ENCODE results near the gene SHC2.

SHC2 gene

GRCh38 chr19:374183-374885 is 86.5 kb downstream of the SHC2 start:
- Histone ChIP-seq H3K9me3 (ENCODE audit: control insufficient read depth, insufficient read depth, low read depth, low read length) (no peaks in the 10 kb centered on the region), H3K4me3 (ENCODE audit: low read depth, low read length) (no peak overlapping the region), H3K36me3 (ENCODE audit: control insufficient read depth in 2 of 2, insufficient read depth in 1 of 2, low read length in 2 of 2) (no peaks in the 10 kb centered on the region), H3K4me1 (ENCODE audit: control insufficient read depth, insufficient read depth, low read length) (no peaks in the 10 kb centered on the region), H3K27ac (ENCODE audit: extremely low read depth, low read depth, low read length) (no peak overlapping the region)
- ChIA-PET POLR2A (interaction anchor here (0.6 kb wide), 1 partner anchor 200 kb away, joined by 3 read pairs; no protein-coding TSS in a partner anchor), CTCF (no interaction called here)
- TF ChIP-seq ZNF548 (tag by site-specific recombination; IDR thresholded peaks at IDR 0.05) (no peak), EGR2 (tag by site-specific recombination; IDR thresholded peaks at IDR 0.05; ENCODE audit: low read depth) (0 out of 2 replicates have a peak, but pooled peaks have one; percentile 25), ZFHX2 (tag by site-specific recombination; conservative IDR thresholded peaks at IDR 0.05) (0 out of 2 replicates have a peak, but pooled peaks have one; percentile 9), ZNF837 (tag by site-specific recombination; IDR thresholded peaks at IDR 0.05) (no peak)

GRCh38 chr19:373391-374182 is 87.2 kb downstream of the SHC2 start:
- POLR2A ChIA-PET: no interaction called here
- H3K27ac ChIP-seq (ENCODE audit: extremely low read depth, low read depth, low read length): no peak overlapping the region
- H3K4me3 ChIP-seq (ENCODE audit: low read depth, low read length): no peak overlapping the region
- CTCF ChIA-PET: interaction anchor here (0.7 kb wide), 1 partner anchor 104 kb away, joined by 3 read pairs; no protein-coding TSS in a partner anchor
- H3K36me3 ChIP-seq (ENCODE audit: control insufficient read depth in 2 of 2, insufficient read depth in 1 of 2, low read length in 2 of 2): no peaks in the 10 kb centered on the region
- no peak for TF ChIP-seq ZNF16 (tag by site-specific recombination; IDR thresholded peaks at IDR 0.05; ENCODE audit: low read depth)
- TF ChIP-seq ZFP69B (tag by site-specific recombination; IDR thresholded peaks at IDR 0.05): no peak
- TF ChIP-seq ZBTB8A (tag by site-specific recombination; IDR thresholded peaks at IDR 0.05): no peak
- TF ChIP-seq ZNF704 (tag by site-specific recombination; IDR thresholded peaks at IDR 0.05): no peak
- no peak for TF ChIP-seq ZNF324 (tag by site-specific recombination; IDR thresholded peaks at IDR 0.05)
- H3K9me3 ChIP-seq (ENCODE audit: control insufficient read depth, insufficient read depth, low read depth, low read length): no peaks in the 10 kb centered on the region
- no peaks in the 10 kb centered on the region for H3K4me1 ChIP-seq (ENCODE audit: control insufficient read depth, insufficient read depth, low read length)

- Histone ChIP-seq H3K36me3 (ENCODE audit: control insufficient read depth in 2 of 2, insufficient read depth in 1 of 2, low read length in 2 of 2) (no peaks in the 10 kb centered on the region), H3K27ac (ENCODE audit: extremely low read depth, low read depth, low read length) (no peak overlapping the region), H3K4me1 (ENCODE audit: control insufficient read depth, insufficient read depth, low read length) (no peaks in the 10 kb centered on the region), H3K9me3 (ENCODE audit: control insufficient read depth, insufficient read depth, low read depth, low read length) (no peaks in the 10 kb centered on the region), H3K4me3 (ENCODE audit: low read depth, low read length) (no peak overlapping the region)
- CTCF ChIA-PET: no interaction called here
- TF ChIP-seq ZNF670 (tag by site-specific recombination; IDR thresholded peaks at IDR 0.05; ENCODE audit: low read depth) (no peak), ZNF404 (tag by site-specific recombination; IDR thresholded peaks at IDR 0.05) (no peak), KLF7 (tag by site-specific recombination; IDR thresholded peaks at IDR 0.05; ENCODE audit: borderline replicate concordance) (no peak), ZNF792 (tag by site-specific recombination; IDR thresholded peaks at IDR 0.05) (no peak), ZNF530 (tag by site-specific recombination; IDR thresholded peaks at IDR 0.05; ENCODE audit: low read depth) (no peak), ZNF501 (tag by site-specific recombination; IDR thresholded peaks at IDR 0.05) (no peak), ZNF626 (tag by site-specific recombination; IDR thresholded peaks at IDR 0.05) (no peak), GLIS2 (tag by site-specific recombination; IDR thresholded peaks at IDR 0.05) (no peak), YY1 (tag by site-specific recombination; IDR thresholded peaks at IDR 0.05) (no peak), SCRT2 (tag by site-specific recombination; IDR thresholded peaks at IDR 0.05) (no peak), ZNF23 (tag by site-specific recombination; IDR thresholded peaks at IDR 0.05; ENCODE audit: borderline replicate concordance) (no peak), MYNN (tag by site-specific recombination; IDR thresholded peaks at IDR 0.05; ENCODE audit: borderline replicate concordance) (no peak), ZIC2 (tag by site-specific recombination; IDR thresholded peaks at IDR 0.05) (no peak), ZNF140 (tag by site-specific recombination; IDR thresholded peaks at IDR 0.05) (no peak), ZNF114 (tag by site-specific recombination; IDR thresholded peaks at IDR 0.05) (no peak), ZNF362 (tag by site-specific recombination; IDR thresholded peaks at IDR 0.05) (no peak), GLI2 (tag by site-specific recombination; IDR thresholded peaks at IDR 0.05; ENCODE audit: borderline replicate concordance, low read depth) (no peak), BCL11A (tag by site-specific recombination; IDR thresholded peaks at IDR 0.05; ENCODE audit: low read depth) (no peak), SP3 (tag by site-specific recombination; IDR thresholded peaks at IDR 0.05) (no peak), ZNF423 (tag by site-specific recombination; IDR thresholded peaks at IDR 0.05) (no peak)
- POLR2A ChIA-PET: no interaction called here
These were observed 88.4 kb downstream of the SHC2 start for GRCh38 chr19:372306-372890.

All from HEK293 (cell line).